GM23248 (cell line): Measurements from ENCODE around the gene STAP2.

Experiments used
- EZH2 ChIP-seq: fragments of 200-600 bp; sonication (generic); IDR thresholded peaks from 2 replicates; pipeline ENCODE4 v1.6.1; 2018; ENCODE audit warnings: antibody characterized with exemption, mild to moderate bottlenecking; ENCODE audit not compliant: insufficient read depth, poor library complexity, severe bottlenecking
- EZH2phosphoT487 ChIP-seq: fragments of 200-600 bp; sonication (generic); IDR thresholded peaks from 2 replicates; pipeline ENCODE4 v1.6.1; 2018; ENCODE audit warnings: antibody characterized with exemption, moderate library complexity, mild to moderate bottlenecking, low read depth; ENCODE audit not compliant: insufficient read depth

- TF ChIP-seq EZH2 (no peak), EZH2phosphoT487 (no peak)
Measured at GRCh38 chr19:4316956-4317355, 21.7 kb downstream of the STAP2 start.
